DOHH2 (cell line): ENCODE data around the gene GPX6.

Experiments used
- H3F3A ChIP-seq: fragments of 200-600 bp; sonication (generic), shearing (Covaris generic); 2 replicates; pipeline ENCODE4 v1.6.0; 2016; ENCODE audit warnings: antibody characterized with exemption, mild to moderate bottlenecking; ENCODE audit not compliant: control insufficient read depth, insufficient read depth
- H3K27ac ChIP-seq: fragments of 200-600 bp; sonication (generic); 2 replicates; pipeline ENCODE4 v1.5.1; 2014; ENCODE audit warnings: low read depth, mild to moderate bottlenecking, low read length, moderate library complexity
- H3K27me3 ChIP-seq: fragments of 200-600 bp; sonication (generic); 2 replicates; pipeline ENCODE4 v1.6.1; 2014; ENCODE audit warnings: mild to moderate bottlenecking, low read length, mixed read lengths; ENCODE audit not compliant: control insufficient read depth
- H3K36me3 ChIP-seq: fragments of 200-600 bp; sonication (generic); 2 replicates; pipeline ENCODE4 v1.6.1; 2014; ENCODE audit warnings: mild to moderate bottlenecking, low read length, moderate library complexity, mixed read lengths; ENCODE audit not compliant: control insufficient read depth
- H3K4me1 ChIP-seq: fragments of 200-600 bp; sonication (generic); 2 replicates; pipeline ENCODE4 v1.6.1; 2014; ENCODE audit warnings: mild to moderate bottlenecking, low read length, mixed read lengths; ENCODE audit not compliant: control insufficient read depth
- H3K4me2 ChIP-seq: fragments of 200-600 bp; sonication (generic); 2 replicates; pipeline ENCODE4 v1.6.0; 2014; ENCODE audit warnings: mild to moderate bottlenecking, low read length, moderate library complexity
- H3K4me3 ChIP-seq: fragments of 200-600 bp; sonication (generic); 2 replicates; pipeline ENCODE4 v1.5.1; 2014; ENCODE audit warnings: mild to moderate bottlenecking, low read length, mixed read lengths
- H3K79me2 ChIP-seq: fragments of 200-600 bp; sonication (generic); 2 replicates; pipeline ENCODE4 v1.6.1; 2014; ENCODE audit warnings: mild to moderate bottlenecking, low read length, mixed read lengths; ENCODE audit not compliant: control insufficient read depth
- H3K9me2 ChIP-seq: fragments of 200-600 bp; sonication (generic); replicated peaks from 2 replicates; pipeline ENCODE4 v1.6.1; 2014; ENCODE audit warnings: mild to moderate bottlenecking, low read length, mixed read lengths; ENCODE audit not compliant: control insufficient read depth
- H3K9me3 ChIP-seq: fragments of 200-600 bp; sonication (generic); 2 replicates; pipeline ENCODE4 v1.6.1; 2014; ENCODE audit warnings: antibody characterized with exemption, low read length, mixed read lengths; ENCODE audit not compliant: control insufficient read depth, insufficient read depth
- H4K20me1 ChIP-seq: fragments of 200-600 bp; sonication (generic); 2 replicates; pipeline ENCODE4 v1.6.0; 2014; ENCODE audit warnings: low read depth, mild to moderate bottlenecking, antibody characterized with exemption, low read length, moderate library complexity; ENCODE audit not compliant: control insufficient read depth, insufficient read depth
- EZH2phosphoT487 ChIP-seq: fragments of 200-600 bp; sonication (generic); IDR thresholded peaks from 2 replicates; pipeline ENCODE4 v1.6.1; 2017; ENCODE audit warnings: borderline replicate concordance, mild to moderate bottlenecking, antibody characterized with exemption, low read length, moderate library complexity, mixed read lengths
- TF ChIP-seq, protein P1 (sequence below): fragments of 200-600 bp; sonication (generic); IDR thresholded peaks from one replicate; pipeline ENCODE4 v1.5.1; 2014; ENCODE audit warnings: antibody characterized with exemption, mild to moderate bottlenecking, low read depth, low read length; ENCODE audit not compliant: poor library complexity, severe bottlenecking

The GPX6 gene

DNA sequence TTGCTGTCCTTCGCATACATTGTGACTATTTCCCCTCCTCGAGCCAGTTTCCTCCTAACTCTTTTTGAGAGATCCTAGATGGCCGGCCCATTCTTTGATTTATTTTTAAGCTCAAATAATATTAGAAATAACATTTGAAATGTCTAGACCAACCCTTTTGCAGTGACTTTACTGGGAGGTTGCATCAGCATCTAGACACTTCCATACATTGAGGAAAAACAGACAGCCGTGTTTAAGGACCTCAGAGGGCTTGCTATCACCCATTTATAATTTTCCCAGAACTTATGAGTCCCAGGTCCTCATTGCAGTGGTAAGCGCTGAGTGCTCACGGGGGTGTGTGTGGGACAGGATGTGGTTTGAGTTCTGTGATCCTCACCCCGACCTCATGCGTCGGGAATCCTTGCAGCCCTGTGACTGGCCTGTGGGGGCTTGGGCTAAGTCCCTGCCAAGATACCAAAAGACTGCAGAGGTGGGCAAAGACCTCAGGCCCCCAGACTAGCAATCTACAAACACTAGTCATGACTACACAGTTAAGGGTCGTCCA, 10.0 kb upstream of the GPX6 start, which contains the start of gene GPX5:
Gene GPX5, plus strand, starts transcription at position 386 of the 544 bp plus-strand sequence. Its CDS starts 133 bp downstream, at position 519.
- no peaks in the 10 kb centered on the region for H3K36me3 ChIP-seq

DNA sequence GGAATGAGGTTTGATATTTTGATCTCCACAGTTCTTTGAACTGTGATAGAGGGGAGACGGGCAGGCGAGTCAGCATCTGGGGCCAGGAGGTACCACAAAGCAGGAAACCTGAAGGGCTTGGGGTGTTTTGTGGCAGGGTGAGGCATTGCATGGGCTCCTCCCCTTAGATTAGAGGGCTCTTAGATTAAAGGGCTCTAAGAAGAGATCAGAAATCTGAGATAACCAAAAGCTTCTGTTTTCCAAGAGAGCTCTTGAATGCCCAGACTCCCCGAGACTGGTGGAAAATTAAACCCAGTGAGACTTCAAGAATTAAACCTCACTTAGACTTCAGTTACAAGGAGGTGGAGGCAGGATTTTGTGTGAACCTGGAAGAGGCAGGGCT, 7.6 kb upstream of the GPX6 start:
- no peak for TF ChIP-seq EZH2phosphoT487
- TF ChIP-seq, protein P1, sequence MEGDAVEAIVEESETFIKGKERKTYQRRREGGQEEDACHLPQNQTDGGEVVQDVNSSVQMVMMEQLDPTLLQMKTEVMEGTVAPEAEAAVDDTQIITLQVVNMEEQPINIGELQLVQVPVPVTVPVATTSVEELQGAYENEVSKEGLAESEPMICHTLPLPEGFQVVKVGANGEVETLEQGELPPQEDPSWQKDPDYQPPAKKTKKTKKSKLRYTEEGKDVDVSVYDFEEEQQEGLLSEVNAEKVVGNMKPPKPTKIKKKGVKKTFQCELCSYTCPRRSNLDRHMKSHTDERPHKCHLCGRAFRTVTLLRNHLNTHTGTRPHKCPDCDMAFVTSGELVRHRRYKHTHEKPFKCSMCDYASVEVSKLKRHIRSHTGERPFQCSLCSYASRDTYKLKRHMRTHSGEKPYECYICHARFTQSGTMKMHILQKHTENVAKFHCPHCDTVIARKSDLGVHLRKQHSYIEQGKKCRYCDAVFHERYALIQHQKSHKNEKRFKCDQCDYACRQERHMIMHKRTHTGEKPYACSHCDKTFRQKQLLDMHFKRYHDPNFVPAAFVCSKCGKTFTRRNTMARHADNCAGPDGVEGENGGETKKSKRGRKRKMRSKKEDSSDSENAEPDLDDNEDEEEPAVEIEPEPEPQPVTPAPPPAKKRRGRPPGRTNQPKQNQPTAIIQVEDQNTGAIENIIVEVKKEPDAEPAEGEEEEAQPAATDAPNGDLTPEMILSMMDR: no peak

More for the DNA sequence above, 10.0 kb upstream of the GPX6 start, which contains the start of gene GPX5:
- Histone ChIP-seq H3K9me2 (no peaks in the 10 kb centered on the region), H3K4me2 (no peak within 1 kb of the TSS), H3K79me2 (no peaks in the 10 kb centered on the region), H3K9me3 (no peaks in the 10 kb centered on the region), H3K27me3 (peaks cover 38% of the 10 kb centered on the region), H4K20me1 (no peaks in the 10 kb centered on the region), H3K4me3 (no peak within 1 kb of the TSS), H3K4me1 (0 out of 2 replicates have a peak, but pooled peaks cover 3% of the 10 kb centered on the region), H3F3A (no peaks in the 10 kb centered on the region), H3K27ac (no peak within 1 kb of the TSS)
- TF ChIP-seq EZH2phosphoT487: no peak
- TF ChIP-seq, protein P1: no peak

DNA sequence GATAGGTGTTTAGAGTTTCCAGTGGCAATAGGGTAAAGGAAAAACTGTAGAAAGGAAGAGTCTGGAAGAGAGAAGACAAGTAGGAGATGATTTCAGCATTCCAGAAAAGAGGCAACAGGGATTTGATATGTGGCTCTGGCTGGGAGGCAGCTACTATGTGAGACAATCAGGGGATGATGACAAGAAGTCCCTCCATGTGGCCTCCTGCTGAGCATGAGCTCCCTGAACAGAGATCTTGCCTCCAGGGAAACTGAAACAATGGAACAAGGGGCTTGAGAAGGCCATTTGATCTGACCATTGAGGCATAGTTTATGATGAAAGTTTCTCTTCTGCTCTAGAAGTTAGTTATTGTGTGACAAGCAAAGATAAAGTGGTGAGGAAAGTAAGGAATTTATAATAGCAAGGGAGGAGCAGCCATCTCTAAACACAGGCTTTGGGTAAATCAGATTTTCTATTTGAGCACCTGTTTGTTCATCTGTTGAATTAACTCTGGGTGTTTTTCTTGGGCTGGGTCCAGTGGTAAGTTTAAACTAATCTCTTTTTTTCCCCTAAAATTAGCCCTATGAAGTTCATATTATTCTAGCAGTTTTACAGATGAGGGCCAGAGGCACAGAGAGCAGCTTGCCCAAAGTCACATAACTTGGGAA, 7.1 kb upstream of the GPX6 start:
- H3K79me2 ChIP-seq: no peaks in the 10 kb centered on the region
- H3K36me3 ChIP-seq: no peaks in the 10 kb centered on the region
- peaks cover 46% of the 10 kb centered on the region for H3K27me3 ChIP-seq
- 0 out of 2 replicates have a peak, but pooled peaks cover 3% of the 10 kb centered on the region for H3K4me1 ChIP-seq
- no peak overlapping the region for H3K4me2 ChIP-seq
- H3K4me3 ChIP-seq: no peak overlapping the region
- H4K20me1 ChIP-seq: no peaks in the 10 kb centered on the region
- no peaks in the 10 kb centered on the region for H3K9me3 ChIP-seq
- H3K9me2 ChIP-seq: no peaks in the 10 kb centered on the region
- no peaks in the 10 kb centered on the region for H3F3A ChIP-seq
- H3K27ac ChIP-seq: no peak overlapping the region
- TF ChIP-seq, protein P1: no peak
- TF ChIP-seq EZH2phosphoT487: no peak

More for the DNA sequence above, 7.6 kb upstream of the GPX6 start:
- Histone ChIP-seq H3K36me3 (no peaks in the 10 kb centered on the region), H3K27me3 (peaks cover 46% of the 10 kb centered on the region), H3K9me3 (no peaks in the 10 kb centered on the region), H4K20me1 (no peaks in the 10 kb centered on the region), H3K79me2 (no peaks in the 10 kb centered on the region), H3K4me1 (0 out of 2 replicates have a peak, but pooled peaks cover 3% of the 10 kb centered on the region), H3F3A (no peaks in the 10 kb centered on the region), H3K4me3 (no peak overlapping the region), H3K4me2 (no peak overlapping the region), H3K27ac (no peak overlapping the region), H3K9me2 (no peaks in the 10 kb centered on the region)
